Renal pelvis (tissue), 4 donors: Measurements from ENCODE around the gene LTA4H. TPM values are rescaled to one million over a fixed set of nuclear protein-coding genes. Genes with fewer than 3 reads are reported as not detected.
A peak's percentile ranks its signal among the peaks of the same experiment; 100 is the strongest.
"Not testable (repeated sequence)": the region's sequence is repeated elsewhere in the genome, so short reads cannot be mapped to it uniquely, and the experiment has no call there.

ENCODE experiments used
- DNase-seq: peaks from one replicate; pipeline ENCODE4 v3.0.0-alpha.2; 2013
- polyA plus RNA-seq, 3 donors: library from polyadenylated mRNA; unstranded; fragments of 120-200 nt; gene quantifications; one replicate each; pipeline ENCODE4 v1.2.1, GENCODE V29; 2013; ENCODE audit not compliant: insufficient read length in 3 of 3

LTA4H gene
- polyA plus RNA-seq, 3 donors, result 115 to 130 (median 123) TPM

DNA sequence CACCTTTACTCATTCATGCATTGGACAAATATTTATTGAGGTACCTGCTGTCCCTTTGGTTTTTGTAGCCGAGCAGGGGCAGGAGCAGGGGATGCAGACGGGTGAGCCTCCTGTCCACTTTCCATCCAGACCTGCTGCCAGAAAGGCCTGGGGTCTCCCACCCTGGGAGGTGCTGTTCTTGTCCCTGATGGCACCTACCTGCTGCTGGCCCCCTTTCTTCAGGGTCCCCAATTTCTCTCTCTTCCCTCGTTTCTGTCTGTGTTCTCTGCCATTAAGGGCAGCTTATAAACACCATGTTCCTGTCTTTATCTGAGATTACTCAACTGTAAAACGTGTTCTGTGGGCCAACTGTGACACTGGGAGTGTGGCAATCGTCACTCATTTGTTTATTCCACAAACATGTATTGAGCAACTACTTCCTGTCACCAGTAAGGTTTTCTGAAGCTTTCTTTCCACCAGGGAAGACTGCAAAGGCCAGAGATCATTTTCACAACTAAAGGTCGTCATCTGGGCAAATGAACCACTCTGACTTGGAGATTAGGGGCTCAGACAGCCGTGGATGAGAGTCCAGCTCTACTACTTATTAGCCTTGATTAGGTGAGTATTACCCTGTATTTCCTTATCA is 39.2 kb downstream of the LTA4H start, which contains the start of gene HAL:
TSS of gene HAL (minus strand) at position 311 of the 625 bp plus-strand sequence. CDS start 434 bp downstream, outside the sequence.
- no peak for DNase-seq

DNA sequence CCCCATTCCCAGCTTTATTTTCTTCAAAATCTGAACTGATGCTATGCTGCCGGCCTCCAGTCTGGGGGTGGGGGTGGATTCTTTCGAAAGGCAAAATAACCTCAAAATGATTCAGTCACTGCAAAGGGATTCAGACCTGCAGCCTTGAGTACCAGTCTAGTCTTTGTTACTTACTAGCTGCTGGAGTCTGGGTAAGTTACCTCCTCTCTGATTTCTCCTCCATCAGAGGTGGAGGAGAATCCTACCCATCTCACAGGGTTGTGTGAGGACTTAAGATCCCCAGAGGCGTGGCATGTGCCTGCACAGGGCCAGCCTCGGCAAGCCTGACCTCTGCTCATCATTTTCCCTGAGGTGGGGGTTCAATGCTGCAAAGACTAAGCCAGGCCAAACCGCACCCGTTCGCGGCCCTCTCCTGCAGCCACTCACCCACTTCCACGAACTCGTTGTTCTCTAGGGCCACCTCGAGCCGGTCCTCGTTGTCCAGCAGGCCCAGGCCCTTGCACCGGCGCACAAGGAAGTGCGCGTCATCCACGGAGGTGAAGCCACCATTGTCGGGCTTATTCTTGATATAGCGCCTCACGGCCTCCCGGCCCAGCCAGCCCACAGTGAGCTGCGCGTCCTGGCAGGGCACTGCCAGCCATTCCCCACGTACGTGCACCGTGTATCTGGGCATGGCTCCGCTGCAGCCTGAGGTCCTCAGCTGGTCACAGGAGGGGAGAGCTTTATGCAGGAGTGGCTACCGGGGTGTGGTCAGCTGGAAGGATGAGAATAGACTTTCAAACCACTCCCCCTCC is 40.0 kb downstream of the LTA4H start:
- no peak for DNase-seq

DNA sequence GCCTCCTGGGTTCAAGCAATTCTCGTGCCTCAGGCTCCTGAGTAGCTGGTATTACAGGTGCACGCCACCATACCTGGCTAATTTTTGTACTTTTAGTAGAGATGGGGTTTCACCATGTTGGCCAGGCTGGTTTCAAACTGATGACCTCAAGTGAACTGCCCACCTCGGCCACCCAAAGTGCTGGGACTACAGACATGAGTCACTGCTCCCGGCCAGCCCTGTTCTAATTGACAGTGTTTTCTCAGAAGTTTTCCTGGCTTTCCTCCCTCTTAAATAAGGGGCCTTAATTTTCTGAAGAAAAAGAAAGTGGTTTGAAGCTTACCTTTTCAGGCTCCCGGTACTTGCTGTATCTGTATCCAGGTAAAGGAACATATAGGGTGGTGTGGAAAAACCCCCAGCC is 40.9 kb downstream of the LTA4H start:
- no peak for DNase-seq

DNA sequence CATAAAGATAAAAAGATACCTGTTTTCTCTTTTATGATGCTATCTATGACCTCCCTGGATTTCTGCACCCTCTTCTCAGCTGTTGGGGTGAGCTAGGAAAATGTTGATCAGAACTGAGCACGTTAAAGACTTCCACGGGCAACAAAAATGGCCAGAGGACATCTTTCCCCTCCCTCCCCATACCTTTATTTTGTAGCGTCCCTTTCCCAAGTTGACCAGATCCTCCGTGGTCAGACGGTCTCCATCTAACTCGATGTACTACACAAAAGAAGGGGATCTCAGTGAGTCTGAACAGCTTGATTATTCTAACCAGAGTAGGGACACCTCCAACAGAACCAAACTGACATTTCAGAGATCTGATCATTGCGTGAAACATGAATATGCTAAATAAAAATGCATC is 41.5 kb downstream of the LTA4H start:
- DNase-seq, result no peak

DNA sequence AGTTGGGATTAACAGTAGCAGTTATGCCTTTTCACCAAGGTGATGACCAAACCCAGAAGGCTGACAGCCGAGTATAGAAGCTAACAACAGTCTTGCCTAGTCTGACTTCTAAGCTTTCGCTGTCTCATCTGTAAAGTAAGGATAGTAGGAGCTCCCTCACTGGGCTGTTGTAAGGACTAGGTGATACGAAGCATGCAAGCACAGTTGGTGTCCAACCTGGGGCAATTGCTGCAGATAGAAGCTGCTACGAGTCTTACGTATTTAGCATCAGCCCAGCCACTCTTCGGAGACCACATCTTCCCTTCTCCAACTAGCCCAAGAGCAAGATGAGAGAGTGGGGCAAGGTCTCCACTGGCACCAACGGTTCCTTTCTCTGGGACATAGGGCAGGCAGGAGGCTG is 45.3 kb downstream of the LTA4H start:
- no peak for DNase-seq

DNA sequence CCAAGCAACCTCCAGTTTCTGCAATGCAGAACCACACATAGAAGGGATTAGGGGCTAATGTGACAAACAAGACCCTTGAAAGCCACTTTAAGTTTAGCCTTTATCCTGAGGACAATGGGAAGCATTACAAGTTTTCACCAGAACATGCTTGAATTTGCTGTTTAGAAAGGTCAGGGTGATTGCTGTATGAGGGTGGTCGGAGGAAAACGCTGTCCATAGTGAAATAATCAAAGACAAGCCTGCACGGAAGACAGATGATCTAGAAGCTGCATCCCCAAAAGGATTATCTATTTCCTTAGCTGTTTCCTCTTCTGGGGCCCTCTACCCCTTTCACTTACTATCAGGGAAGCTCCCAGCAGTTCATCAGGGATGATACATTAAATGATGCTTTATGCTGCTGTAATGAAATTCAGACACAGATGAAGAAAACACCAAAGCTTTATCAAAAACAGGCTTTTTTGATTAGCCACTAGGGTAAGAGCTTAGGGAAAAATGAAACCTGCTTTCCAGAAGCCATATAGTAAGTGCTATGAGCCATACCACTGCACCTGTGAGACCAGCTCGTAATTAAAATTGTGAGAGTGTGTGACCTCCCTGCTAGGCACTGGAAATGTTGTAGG is 45.8 kb downstream of the LTA4H start:
- DNase-seq, result no peak

DNA sequence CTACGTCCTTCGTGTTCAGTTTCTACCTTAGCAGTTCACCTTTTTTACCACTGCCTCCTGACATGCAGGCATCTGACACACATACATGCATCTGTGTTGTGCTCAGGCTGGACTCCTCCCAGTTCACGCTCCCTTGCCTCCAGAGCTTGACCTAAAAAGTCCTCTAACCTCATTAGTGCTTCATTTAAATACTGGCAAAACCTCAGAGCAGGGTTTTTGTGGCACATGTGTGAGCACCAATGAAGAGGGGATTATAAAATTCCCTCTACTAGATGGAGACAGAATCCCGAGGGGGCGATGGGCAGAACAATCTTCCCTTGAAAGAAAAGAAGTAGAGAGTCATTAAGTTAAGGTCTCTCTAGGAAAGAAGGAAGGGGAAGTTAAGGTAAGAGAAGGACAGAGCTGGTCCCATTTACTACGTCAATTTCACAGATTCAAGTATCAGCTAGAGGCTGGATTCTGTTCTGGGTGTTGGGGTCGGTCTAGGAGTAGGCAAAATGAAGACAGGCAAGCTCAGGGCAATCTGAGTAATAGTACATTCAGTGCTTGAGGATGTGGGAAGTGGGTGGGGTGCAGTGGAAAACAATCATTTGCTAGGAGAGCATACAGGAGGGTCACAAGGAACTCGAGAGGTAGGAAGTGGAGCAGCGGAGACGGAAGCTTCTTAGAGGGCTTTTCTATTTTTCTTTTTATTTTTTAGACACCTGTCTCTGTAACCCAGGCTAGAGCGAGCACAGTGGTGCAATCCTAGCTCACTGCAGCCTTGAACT is 46.7 kb downstream of the LTA4H start:
- no peak for DNase-seq

DNA sequence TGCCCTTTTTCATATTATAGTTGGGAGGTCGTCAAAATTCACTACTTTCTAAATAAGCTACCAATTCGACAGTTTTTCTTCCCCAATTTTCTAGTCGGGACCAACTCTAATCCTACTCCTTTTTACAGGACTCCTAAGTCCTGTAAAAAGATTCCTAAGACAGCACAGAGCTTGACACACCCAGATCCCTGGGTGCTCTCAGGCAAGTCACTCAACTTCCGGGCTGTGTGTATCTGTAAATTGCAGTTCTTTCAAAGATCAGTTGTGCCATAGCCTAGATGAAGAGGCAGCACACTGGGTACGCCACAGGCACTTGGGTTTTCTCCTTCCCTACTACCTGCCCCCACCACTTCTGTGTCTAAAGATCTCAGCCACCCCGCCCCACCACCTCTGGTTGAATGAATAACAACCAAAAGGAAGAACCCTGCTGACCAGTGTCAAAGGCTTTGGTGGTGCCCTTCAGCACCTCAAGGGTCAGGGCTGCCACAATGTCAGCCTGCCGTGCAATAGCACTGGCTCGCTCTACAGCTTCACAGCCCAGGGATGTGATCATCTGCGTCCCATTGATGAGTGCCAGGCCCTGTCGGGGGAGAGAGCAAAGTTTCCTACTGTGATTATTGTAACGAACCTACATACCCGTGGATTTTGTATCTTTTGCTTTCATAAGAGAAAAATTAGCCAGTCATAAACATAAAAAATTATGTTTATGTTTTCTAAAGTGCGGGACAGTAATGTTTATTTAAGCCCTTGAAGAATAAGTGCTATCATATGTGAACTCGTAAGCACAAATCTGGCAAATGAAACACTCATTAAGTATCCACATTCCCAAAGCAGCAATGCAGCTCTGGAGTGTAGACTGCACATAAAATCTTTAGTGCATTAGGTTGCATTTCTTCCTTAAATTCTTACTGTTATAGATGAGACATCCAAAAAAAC is 48.5 kb downstream of the LTA4H start:
- no peak for DNase-seq

DNA sequence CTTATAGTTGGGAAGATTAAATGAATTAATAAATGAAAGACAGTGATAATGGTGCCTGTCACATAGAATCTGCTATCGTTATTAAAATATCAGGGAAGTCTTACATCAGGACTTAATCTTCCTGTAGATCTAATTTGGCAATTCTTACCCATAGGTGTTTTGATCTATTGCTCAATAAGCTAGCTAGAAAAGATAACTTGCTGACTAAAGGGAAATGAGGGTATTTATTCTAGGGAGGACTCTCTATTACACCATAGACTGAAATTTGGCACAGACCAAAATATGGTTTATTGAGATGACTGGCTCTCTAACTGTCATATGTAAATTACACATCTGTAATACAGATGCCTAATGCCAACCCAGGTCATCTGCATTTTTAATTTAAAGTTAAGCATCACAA is 50.7 kb downstream of the LTA4H start:
- no peak for DNase-seq

DNA sequence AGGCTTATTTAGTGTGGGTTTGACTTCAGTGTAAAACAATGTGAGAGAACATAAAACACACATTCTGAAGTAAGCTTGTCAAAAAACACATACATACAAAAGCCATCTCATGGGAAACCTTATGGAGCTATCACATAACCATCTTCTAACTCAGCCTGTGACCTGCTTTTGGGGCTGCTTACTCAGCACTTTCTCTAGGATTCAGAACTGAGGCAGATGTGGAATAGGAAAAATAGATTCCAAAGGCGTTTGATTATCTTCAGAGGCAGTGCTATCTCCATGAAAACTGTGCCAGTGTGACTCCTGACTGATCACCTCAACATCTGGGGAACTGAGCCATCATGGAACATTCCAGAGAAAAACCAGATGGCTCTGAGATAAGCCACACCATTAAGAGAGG is 52.8 kb downstream of the LTA4H start:
- no peak for DNase-seq

DNA sequence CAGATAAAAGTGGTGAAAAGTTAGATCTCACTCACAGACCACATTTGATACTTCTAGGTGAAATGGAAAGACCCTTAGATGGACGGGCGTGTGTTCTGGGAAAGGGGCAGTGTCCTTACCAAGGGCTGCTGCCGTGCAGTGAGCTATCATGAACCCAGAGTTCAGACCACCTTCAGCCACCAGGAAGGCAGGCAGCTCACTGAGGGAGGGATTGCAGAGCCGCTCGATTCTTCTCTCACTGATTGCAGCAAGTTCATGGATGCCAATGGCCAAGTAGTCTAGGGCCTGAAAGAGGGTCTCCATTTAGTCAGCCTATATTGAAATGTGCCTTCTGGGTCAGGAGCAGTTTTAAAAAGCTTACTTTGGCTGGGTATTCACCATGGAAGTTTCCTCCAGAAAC is 55.0 kb downstream of the LTA4H start:
- no peak for DNase-seq

DNA sequence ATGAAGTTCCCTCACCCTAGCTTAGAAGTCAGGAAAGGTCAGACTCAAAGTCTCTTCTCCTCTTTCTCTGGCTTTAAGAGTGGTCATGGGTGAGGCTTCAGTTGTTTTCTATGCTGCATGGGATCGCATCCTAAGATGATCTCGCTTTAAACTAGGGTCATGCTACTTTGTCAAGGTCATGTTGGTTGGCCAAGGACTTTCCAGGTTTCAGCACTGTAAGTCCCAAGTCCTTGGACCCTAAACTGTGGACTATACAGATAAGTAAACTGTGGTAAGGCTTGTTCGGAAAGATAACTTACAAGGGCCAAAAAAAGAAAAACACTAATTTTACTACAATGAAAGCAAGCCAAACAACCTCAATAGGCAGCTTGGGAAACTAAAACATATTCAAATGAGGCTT is 56.6 kb downstream of the LTA4H start:
- DNase-seq, result no peak

DNA sequence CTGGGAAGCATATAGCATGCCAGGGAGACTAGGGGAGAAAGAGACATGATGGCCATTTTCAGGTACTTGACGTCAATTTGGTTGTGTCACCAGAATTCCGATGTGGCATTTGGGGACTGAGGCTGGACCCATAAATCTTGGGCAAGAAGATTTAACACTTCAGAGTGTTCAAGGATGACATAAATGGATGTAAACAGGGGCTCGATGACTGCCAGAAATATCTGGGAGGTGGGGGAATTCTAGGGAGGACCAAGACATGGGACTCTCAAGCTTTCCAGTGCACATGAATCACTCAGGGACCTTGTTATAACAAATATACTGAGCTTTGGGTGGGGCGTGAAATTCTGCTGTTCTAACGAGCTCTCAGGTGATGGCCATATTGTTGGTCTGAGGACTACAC is 57.0 kb downstream of the LTA4H start:
- DNase-seq, result no peak

DNA sequence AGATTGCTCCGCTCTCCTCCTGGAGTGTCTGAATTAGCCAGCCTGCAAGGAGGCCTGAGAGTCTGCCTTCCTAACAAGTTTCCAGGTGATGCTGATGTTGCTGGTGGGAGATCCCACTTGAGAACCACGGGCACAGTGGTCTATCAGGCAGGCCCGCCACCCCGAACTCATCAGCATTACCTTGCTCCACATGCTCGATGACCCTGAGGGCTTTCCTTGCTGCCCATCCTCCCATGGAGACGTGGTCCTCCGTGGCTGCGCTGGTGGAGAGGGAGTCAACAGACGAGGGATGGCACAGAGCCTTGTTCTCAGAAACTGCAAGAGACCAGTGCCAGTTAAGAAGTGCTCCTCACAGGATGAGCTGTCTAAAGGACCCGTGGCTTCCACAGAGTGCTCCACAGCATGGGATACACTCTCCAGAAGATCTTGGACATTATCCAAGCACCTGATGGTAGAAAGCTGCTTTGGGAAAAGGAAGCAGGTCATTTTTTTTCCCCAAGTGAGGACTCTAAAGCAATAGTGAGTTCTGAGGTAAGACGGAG is 57.6 kb downstream of the LTA4H start:
- DNase-seq, result no peak

DNA sequence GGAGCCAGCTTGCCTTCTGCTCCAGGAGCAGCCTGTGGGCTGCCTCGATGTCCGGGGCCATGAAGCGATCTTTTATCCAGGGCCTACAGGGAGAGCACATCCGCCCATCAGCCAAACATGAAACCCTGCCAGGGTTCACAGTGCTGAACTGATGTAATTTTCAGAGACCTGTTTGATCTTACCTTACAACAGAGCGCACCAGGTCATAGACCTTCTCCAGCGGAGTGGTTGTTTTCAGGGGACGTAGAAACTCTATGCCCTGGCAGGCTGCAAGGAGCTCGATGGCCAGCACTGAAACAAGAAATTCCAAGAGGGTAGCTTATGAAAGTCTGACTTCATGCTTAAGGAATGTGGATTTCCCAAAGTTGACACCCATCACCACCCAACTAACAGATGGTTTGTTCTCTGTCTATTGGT is 59.0 kb downstream of the LTA4H start:
- DNase-seq, result no peak

DNA sequence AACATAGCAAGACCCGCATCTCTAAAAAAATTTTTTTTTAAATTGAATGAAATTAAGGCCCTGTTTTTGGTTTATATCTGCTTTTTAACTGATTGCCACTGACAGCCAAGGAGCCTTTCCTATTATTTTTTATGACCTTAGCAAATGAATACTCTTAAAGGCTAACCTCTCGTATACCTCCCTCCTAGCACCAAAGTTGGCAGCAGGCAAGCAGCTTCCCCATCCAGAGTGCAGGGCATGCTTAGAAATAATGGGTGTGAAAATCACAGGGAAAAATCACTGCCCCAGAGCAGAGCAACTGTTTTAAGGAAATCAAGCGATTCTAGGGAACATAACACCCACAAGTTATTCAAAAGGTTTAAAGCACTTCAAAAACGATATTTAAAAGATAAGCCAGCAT is 59.9 kb downstream of the LTA4H start:
- DNase-seq, result no peak

DNA sequence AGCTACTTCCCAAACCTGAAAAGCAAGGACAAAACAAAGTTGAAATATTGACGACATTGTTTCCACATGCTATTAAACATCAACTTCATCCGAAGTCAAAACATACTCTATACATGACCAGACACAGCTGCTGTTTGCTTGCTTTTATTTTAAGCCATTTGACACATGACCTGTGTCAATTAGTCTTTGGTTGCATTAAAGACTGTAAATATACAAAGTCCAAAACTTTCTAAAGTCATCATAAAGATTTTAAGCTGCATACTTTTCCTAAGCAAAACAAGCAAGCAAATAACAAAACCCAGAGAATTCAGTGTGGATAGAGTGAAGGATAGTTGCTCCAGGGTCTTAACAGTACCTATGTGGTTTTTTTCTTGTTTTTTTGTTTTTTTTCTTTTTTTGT is 61.0 kb downstream of the LTA4H start:
- peak; percentile 31 for DNase-seq

DNA sequence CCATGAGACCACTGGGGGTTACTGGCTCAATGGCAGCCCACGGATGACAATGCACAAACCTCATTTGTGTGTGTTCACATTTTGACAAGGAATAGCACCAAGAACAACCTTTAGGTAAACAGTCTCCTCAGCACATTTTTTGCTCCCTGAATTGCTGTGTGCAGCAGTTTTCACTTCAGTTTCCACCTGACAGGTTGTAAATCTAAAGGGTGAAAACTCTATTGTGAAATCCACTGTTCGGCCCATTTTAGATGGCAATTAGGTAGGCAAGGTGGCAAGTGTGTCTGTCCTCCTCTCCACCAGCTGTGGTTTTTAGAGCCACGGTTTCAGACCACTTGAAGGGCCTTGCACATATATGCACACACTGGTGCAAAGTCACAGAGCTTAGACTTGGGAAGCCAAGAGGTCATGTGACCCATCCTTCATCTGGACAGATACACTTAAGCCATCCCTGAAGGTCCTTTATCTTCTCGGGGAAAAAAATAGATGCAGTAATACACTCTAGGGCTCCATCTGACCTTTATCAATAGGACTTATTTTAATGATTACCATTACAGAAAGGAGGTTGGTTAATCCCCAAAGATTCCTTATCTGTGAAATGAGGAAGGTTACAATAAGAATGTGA is 62.4 kb downstream of the LTA4H start:
- DNase-seq, result no peak

DNA sequence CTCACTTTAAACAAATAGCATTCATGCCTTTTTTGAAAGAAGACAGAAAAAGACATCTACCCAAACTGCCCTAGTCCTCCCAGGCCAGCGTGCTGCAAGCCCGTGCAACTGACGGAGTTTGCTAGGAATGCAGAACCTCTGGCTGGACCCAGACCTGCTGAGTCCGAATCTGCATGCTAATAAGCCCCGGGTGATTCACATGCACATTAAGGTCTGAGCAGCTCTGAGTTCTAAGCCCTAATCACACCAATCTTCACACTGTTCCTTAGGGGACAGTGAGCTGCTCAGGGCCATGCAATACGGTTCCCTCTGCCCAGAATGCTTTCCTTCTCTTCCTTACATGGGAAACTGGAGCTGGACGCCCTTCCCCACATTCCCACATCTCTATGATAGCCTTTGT is 64.5 kb downstream of the LTA4H start:
- DNase-seq, result no peak

DNA sequence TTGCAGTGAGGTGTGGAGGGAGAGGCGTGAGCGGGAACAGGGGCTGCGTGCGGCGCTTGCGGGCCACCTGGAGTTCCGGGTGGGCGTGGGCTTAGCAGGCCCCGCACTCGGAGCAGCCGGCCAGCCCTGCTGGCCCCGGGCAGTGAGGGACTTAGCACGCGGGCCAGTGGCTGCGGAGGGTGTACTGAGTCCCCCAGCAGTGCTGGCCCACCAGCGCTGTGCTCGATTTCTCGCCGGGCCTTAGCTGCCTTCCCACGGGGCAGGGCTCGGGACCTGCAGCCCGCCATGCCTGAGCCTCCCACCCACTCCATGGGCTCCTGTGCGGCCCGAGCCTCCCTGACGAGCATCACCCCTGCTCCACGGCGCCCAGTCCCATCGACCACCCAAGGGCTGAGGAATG is 66.3 kb downstream of the LTA4H start:
- not testable (repeated sequence) for DNase-seq
